HG03354 (cell line): ENCODE data around the gene CDH26.
A peak's percentile ranks its signal among the peaks of the same experiment; 100 is the strongest.
"Not testable (repeated sequence)": the region's sequence is repeated elsewhere in the genome, so short reads cannot be mapped to it uniquely, and the experiment has no call there.

Source experiments
- ATAC-seq: cut with Tn5 transposase; IDR thresholded peaks from one replicate; pipeline ENCODE4 v1.9.1; 2021; ENCODE audit warnings: mild to moderate bottlenecking; ENCODE audit not compliant: unreplicated experiment, poor library complexity, severe bottlenecking

Gene CDH26

GRCh38 chr20:59940129-59940955 is 17.9 kb upstream of the CDH26 start, which contains the start of the genes FAM217B and PPP1R3D:
FAM217B (plus strand) TSS chr20:59940389; CDS start chr20:59943944, 3,555 bp downstream.
PPP1R3D (minus strand) TSS chr20:59940305; CDS start chr20:59939931, 374 bp downstream.
- peak; percentile 93 for ATAC-seq

GRCh38 chr20:59940956-59941294 is 17.3 kb upstream of the CDH26 start:
- ATAC-seq: peak; percentile 5

GRCh38 chr20:59942245-59942644 is 16.0 kb upstream of the CDH26 start:
- ATAC-seq: no peak

GRCh38 chr20:59944726-59945125 is 13.5 kb upstream of the CDH26 start:
- ATAC-seq: no peak

GRCh38 chr20:59945175-59945574 is 13.0 kb upstream of the CDH26 start:
- no peak for ATAC-seq

GRCh38 chr20:59945731-59946130 is 12.5 kb upstream of the CDH26 start:
- ATAC-seq: no peak

- no peak for ATAC-seq
Observed at GRCh38 chr20:59947376-59947775, 10.8 kb upstream of the CDH26 start.

GRCh38 chr20:59948212-59948611 is 10.0 kb upstream of the CDH26 start:
- ATAC-seq: no peak

GRCh38 chr20:59948828-59949720 is 9.1 kb upstream of the CDH26 start:
- ATAC-seq: peak; percentile 66

- ATAC-seq: no peak
Observed at GRCh38 chr20:59949911-59950310, 8.3 kb upstream of the CDH26 start.

- ATAC-seq: no peak
Observed at GRCh38 chr20:59954718-59955117, 3.5 kb upstream of the CDH26 start.

- ATAC-seq: no peak
Observed at GRCh38 chr20:59955131-59955796, 3.0 kb upstream of the CDH26 start.

GRCh38 chr20:59957568-59957967 is 655 bp upstream of the CDH26 start:
- not testable (repeated sequence) for ATAC-seq

GRCh38 chr20:59958626-59959025 is 403 bp downstream of the CDH26 start:
- ATAC-seq: no peak

- ATAC-seq: no peak
Observed at GRCh38 chr20:59961423-59961822, 3.2 kb downstream of the CDH26 start.

GRCh38 chr20:59962155-59962554 is 3.9 kb downstream of the CDH26 start:
- no peak for ATAC-seq

GRCh38 chr20:59966428-59966827 is 8.2 kb downstream of the CDH26 start:
- no peak for ATAC-seq

- no peak for ATAC-seq
Observed at GRCh38 chr20:59971428-59971827, 13.2 kb downstream of the CDH26 start.

GRCh38 chr20:59972037-59972801 is 14.0 kb downstream of the CDH26 start:
- no peak for ATAC-seq
